GM12801 (cell line): ENCODE data around the gene CDC14A.

Source experiments
- CTCF ChIP-seq: IDR thresholded peaks from one replicate; pipeline ENCODE4 v1.5.1; 2011; ENCODE audit warnings: control low read depth; ENCODE audit not compliant: insufficient read length; ENCODE audit errors: extremely low read depth

The CDC14A gene

DNA sequence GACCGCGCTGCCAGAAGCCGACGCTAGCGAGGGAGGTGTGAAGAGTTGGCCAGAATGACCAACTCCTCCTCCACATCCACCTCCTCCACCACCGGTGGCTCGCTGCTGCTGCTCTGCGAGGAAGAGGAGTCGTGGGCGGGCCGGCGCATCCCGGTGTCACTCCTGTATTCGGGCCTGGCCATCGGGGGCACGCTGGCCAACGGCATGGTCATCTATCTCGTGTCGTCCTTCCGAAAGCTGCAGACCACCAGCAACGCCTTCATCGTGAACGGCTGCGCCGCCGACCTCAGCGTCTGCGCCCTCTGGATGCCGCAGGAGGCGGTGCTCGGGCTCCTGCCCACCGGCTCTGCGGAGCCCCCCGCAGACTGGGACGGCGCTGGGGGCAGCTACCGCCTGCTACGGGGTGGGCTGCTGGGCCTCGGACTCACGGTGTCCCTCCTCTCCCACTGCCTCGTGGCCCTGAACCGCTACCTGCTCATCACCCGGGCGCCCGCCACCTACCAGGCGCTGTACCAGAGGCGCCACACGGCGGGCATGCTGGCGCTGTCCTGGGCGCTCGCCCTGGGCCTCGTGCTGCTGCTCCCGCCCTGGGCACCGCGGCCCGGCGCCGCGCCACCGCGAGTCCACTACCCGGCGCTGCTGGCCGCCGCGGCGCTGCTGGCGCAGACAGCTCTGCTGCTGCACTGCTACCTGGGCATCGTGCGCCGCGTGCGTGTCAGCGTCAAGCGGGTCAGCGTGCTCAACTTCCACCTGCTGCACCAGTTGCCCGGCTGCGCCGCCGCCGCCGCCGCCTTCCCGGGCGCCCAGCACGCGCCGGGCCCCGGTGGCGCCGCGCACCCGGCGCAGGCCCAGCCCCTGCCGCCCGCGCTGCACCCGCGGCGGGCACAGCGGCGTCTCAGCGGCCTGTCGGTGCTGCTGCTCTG is 186.9 kb downstream of the CDC14A start:
- no peak for TF ChIP-seq CTCF

GRCh38 chr1:100539836-100540536 is 187.7 kb downstream of the CDC14A start:
- TF ChIP-seq CTCF, result no peak

- no peak for TF ChIP-seq CTCF
These were observed 190.0 kb downstream of the CDC14A start for GRCh38 chr1:100542285-100542684.

DNA sequence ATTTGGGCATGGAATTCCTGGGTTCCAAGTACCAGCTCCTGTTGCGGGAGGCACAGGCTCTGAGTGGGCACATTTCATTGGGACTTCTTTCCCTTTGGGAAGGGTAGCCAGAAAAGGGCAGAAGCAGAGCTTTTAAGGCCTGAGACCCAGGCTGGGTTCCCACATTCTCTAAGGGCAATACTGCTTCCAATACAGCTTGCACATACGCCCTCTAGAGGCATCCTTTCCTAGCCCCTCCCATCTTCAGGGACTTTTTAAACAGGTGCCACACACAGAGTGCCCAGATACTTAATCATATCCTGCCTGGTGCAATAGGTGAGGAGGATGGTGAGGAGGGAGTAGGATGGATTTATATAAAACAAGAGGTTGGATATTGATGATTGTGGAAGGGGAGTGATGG is 191.3 kb downstream of the CDC14A start:
- peak; percentile 8 for TF ChIP-seq CTCF

- TF ChIP-seq CTCF, result no peak
These were observed 192.5 kb downstream of the CDC14A start for GRCh38 chr1:100544791-100545190.

DNA sequence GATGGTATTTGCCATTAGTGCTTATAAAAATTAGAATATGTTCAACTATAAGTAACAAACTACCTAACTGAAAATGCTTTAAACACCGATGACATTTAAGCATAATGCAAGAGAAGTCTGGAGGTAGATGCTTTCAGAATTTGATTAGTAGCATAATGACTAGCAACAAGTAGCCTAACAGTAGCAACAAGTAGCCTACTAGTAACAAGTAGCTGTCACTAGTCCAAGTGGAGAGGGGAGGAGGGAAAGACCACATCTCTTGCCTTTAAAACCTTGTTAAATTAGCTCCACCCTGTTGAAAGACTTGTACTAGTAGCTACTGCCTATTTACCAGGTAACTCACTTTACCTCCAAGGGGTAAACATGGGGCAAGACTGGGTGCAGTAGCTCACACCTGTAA is 193.5 kb downstream of the CDC14A start:
- TF ChIP-seq CTCF, result no peak

- no peak for TF ChIP-seq CTCF
These were observed 199.7 kb downstream of the CDC14A start for GRCh38 chr1:100552031-100552430.
